Stimulated activated effector memory CD8-positive, alpha-beta T cell treated with anti-CD3 and anti-CD28 coated beads, Interleukin-12 subunit alpha, Interleukin-12 subunit beta, amount 100 ng/mL, for 72 hours (primary cell): Measurements from ENCODE around the gene LPAR5.
"Not testable (repeated sequence)": the region's sequence is repeated elsewhere in the genome, so short reads cannot be mapped to it uniquely, and the experiment has no call there.

Experiments used
- ATAC-seq: fragments of 150-1000 bp; cut with Tn5 transposase; 2 replicates; pipeline ENCODE4 v1.10.0; 2021
- DNase-seq, 2 donors: peaks; one replicate each; pipeline ENCODE4 v3.0.0; 2021 to 2022; ENCODE audit warnings: low spot score in 2 of 2
- H3K27ac Mint-ChIP-seq: one replicate; pipeline ENCODE4 v1.8.0; 2022; ENCODE audit warnings: mild to moderate bottlenecking, mixed read lengths
- H3K36me3 Mint-ChIP-seq: one replicate; pipeline ENCODE4 v1.8.0; 2022; ENCODE audit warnings: mild to moderate bottlenecking, mixed read lengths
- H3K4me1 Mint-ChIP-seq: one replicate; pipeline ENCODE4 v1.8.0; 2022; ENCODE audit warnings: mixed read lengths
- H3K4me3 Mint-ChIP-seq: one replicate; pipeline ENCODE4 v1.8.0; 2022; ENCODE audit warnings: mild to moderate bottlenecking, mixed read lengths
- H3K9me3 Mint-ChIP-seq: one replicate; pipeline ENCODE4 v1.8.0; 2022; ENCODE audit warnings: mixed read lengths

LPAR5 gene

DNA sequence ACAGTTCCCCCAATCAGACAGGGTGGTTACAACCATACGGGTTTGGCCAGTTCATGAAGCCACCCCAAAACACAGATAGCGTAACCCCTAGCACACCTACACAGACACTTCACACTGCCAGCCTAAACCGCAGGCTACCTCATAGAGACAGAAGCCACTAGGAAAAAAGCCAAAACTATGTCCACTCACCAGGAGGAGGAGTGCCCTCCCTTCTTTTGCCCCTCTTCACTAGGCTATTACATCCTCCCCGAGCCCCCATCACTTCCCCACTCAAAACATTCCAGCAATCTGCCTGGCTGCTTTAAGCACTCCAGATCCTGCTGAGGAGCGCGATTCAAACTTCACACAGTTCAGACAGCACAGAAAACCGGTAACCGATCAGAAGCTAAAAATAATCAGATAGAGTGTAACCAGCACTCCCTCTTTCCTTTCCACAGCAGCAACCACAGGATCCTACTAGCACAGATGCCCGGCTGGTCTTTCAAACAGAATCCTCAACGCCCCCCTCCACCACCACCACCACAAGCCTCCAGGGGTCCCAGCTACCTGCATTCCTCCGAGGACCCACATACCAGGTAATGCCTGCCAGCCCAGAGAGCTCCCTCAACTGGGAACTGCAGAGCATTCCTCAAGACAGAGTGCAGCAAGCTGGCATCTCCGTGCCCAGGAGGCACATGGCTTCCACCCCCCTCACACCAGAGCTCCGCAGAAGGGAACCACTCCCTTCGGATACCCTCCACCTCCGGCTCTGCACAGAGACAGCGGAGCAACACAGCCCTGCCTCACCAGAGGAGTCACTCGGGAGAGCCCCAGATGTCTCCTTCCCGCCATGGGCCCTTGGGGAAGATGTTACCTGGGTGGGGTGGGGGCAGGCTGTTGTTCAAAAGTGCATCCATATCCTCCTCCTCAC, 30.1 kb downstream of the LPAR5 start:
- peaks cover 55% of the 10 kb centered on the region for H3K36me3 Mint-ChIP-seq
- no peak overlapping the region for H3K4me3 Mint-ChIP-seq
- H3K27ac Mint-ChIP-seq = peak overlapping the region; percentile 96
- peaks cover 48% of the 10 kb centered on the region for H3K4me1 Mint-ChIP-seq
- DNase-seq = peak; percentile 26 to 59
- no peaks in the 10 kb centered on the region for H3K9me3 Mint-ChIP-seq
- peak; percentile 60 for ATAC-seq

DNA sequence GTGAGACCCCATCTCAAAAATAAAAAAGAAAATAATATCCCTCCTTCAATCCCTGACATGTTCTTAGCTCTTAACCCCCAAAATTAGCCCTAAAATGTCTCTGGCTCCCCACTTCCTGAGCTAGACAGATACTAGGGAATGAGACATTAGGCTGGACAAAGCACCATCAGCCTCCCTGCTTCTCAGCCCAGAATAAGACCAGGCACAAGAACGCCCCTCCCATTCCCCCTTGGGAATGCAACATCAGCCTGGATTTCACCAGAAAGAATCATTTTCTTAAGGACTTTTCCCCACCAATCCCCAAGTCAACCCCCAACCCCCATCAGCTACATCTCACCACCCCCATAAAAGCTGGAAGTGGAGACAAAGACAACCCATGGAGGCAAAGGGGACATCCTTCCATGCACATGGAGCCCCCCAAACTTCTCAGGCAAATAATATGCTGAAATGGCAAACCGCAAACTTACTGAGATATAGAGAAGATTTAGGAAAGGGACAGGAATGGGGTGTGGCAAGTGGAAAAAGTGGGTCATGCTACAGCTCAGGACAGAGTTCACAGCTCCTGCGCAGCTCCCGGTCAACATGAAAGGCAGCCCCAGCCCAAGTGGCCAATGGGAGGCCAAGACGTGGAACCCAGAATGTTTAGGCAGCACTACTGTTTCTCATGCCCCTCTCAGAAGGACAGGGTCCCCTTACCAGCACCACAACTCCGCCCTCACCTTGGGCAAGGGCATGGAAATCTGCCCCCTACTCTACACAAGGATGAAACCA, 31.3 kb downstream of the LPAR5 start:
- Mint-ChIP-seq H3K36me3 (peaks cover 68% of the 10 kb centered on the region), H3K4me3 (no peak overlapping the region), H3K27ac (peak overlapping the region; percentile 96), H3K4me1 (peaks cover 46% of the 10 kb centered on the region), H3K9me3 (no peaks in the 10 kb centered on the region)
- DNase-seq (no peak), ATAC-seq (no peak)

DNA sequence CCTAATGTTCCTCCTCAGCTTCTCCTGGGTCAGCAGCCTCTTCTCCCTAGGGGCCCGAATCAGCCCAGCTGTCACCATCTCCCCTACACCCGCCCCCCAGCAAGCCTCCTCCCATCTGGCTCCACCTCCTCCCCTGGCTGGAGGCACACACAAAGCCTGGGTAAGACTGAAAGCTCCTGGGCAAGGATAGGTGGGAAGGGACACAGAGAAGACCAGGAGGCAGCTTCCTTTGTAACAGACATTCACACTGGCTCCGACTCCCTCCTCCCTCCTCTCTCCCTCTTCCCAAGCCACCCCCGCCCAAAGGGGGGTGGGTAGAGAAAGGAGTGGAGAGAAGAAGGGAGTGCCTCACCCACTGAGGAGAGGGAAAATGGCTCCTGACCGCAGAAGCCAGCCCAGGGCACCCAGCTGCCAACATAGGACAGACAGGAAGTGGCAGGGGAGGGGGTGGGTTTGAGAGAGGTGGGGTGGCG, 32.6 kb downstream of the LPAR5 start:
- Mint-ChIP-seq H3K4me1 (peaks cover 46% of the 10 kb centered on the region), H3K36me3 (peaks cover 81% of the 10 kb centered on the region)
- no peak for DNase-seq

DNA sequence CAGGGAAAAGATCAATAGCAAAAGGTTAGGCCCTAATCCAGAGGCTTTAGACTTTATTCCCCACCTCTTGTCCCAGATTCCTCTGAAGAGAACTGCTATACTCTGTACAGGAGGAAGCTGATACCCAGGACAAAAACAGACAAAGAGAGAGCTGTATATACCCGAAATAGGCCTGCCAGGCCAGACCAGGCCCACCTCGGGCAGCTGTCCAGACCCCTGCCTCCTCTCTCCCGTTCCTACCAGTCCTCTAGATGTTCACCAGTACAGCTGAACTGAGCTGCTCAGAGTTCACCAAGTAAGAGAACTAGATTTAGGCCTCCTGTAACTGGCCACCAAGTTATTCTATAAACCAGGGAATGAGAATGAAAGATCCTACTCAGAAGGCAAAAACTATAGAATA, 33.2 kb downstream of the LPAR5 start:
- Mint-ChIP-seq H3K27ac (peak overlapping the region; percentile 96), H3K9me3 (no peaks in the 10 kb centered on the region), H3K4me1 (peaks cover 51% of the 10 kb centered on the region), H3K4me3 (no peak overlapping the region), H3K36me3 (peaks cover 87% of the 10 kb centered on the region)
- ATAC-seq = no peak
- DNase-seq = no peak

More for the DNA sequence above, 32.6 kb downstream of the LPAR5 start:
- H3K4me3 Mint-ChIP-seq = no peak overlapping the region
- H3K27ac Mint-ChIP-seq = peak overlapping the region; percentile 96
- ATAC-seq = no peak
- no peaks in the 10 kb centered on the region for H3K9me3 Mint-ChIP-seq

DNA sequence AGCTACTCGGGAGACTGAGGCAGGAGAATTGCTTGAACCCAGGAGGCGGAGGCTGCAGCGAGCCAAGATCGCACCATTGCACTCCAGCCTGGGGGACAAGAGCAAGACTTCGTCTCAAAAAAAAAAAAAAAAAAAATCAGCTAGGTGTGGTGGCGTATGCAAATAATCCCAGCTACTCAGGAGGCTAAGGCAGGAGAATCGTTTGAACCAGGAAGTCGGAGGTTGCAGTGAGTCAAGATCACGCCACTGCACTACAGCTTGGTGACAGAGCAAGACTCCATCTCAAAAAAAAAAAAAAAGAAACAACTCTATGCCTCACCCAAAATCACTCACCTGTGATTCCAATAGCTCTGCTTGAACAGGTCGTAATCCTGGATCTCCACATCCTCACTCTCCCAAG, 40.1 kb downstream of the LPAR5 start:
- not testable (repeated sequence) for H3K4me1 Mint-ChIP-seq, DNase-seq, H3K4me3 Mint-ChIP-seq, ATAC-seq, H3K9me3 Mint-ChIP-seq
- H3K36me3 Mint-ChIP-seq = peaks cover 100% of the 10 kb centered on the region
- peak overlapping the region; percentile 35 for H3K27ac Mint-ChIP-seq

DNA sequence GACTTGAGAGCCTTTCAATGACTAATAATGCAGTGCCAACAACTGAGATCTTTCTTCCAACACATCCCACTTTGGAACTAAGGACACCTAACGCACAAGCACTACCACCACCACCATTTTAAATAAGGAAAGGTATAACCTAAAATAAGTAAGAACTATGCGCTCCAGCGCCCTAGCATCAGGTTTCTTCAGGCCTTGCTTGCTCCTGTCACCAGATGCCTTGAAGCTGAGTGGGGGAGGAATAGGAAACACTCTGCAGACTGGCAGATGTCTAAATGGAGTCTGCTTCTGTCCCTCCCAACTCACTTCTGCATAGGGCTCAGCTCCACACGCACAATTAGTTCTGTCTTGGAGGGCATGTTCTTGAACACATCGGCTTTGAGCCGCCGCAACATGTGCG, 43.7 kb downstream of the LPAR5 start:
- Mint-ChIP-seq H3K4me3 (no peak overlapping the region), H3K36me3 (peaks cover 100% of the 10 kb centered on the region), H3K4me1 (no peaks in the 10 kb centered on the region), H3K9me3 (no peaks in the 10 kb centered on the region), H3K27ac (peak overlapping the region; percentile 71)
- DNase-seq = no peak
- no peak for ATAC-seq

DNA sequence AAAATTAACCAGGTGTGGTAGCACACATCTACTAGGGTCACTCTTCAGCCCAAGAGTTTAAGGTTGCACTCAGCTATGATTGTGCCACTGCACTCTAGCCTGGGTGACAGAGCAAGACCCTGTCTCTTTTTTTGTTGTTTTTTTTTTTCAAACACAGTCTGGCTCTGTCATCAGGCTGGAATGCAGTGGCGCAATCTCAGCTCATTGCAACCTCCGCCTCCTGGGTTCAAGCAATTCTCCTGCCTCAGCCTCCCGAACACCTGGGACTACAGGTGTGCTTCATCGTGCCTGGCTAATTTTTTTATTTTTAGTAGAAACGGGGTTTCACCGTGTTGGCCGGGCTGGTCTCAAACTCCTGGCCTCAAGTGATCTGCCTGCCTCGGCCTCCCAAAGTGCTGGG, 49.2 kb downstream of the LPAR5 start:
- H3K36me3 Mint-ChIP-seq = peaks cover 100% of the 10 kb centered on the region
- H3K4me1 Mint-ChIP-seq, H3K4me3 Mint-ChIP-seq, ATAC-seq, H3K27ac Mint-ChIP-seq, DNase-seq, H3K9me3 Mint-ChIP-seq: not testable (repeated sequence)

DNA sequence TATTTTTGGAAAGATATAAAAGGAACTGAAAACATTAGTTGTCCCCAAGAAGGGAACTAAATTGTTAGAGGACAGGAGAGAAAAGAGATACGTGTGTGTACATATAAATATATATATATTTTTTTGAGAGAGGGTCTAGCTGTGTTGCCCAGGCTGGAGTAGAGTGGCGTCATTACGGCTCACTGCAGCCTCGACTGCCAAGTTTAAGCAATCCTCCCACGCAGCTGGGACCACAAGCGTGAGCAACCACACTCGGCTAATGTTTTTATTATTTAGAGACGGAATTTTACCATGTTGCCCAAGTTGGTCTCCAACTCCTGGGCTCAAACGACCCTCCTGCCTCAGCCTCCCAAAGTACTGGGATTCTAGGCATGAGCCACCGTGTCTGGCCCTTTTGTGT, 51.5 kb downstream of the LPAR5 start:
- peaks cover 100% of the 10 kb centered on the region for H3K36me3 Mint-ChIP-seq
- ATAC-seq = no peak
- H3K4me1 Mint-ChIP-seq = peaks cover 5% of the 10 kb centered on the region
- H3K4me3 Mint-ChIP-seq = no peak overlapping the region
- no peaks in the 10 kb centered on the region for H3K9me3 Mint-ChIP-seq
- DNase-seq = no peak
- no peak overlapping the region for H3K27ac Mint-ChIP-seq

DNA sequence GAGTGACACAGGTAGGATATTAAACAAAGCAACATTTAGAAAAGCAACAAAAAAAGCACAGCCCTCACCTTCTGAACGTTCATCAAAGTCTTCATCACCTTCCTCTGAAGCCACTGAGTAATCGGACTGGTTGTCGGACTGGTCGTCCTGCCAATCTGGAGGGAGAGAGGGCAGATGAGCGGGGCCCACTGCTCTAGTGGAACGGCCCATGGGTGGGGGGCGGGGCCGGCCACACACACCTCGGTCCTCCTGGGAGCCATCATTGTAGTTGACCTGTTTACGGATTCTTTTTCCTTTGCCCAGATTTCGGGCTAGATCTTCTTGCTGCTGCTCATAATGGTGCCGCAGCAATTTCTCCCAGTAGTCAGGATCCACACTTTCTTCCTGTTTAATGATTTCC, 52.8 kb downstream of the LPAR5 start:
- Mint-ChIP-seq H3K27ac (no peak overlapping the region), H3K4me1 (peaks cover 11% of the 10 kb centered on the region), H3K4me3 (no peak overlapping the region), H3K9me3 (no peaks in the 10 kb centered on the region), H3K36me3 (peaks cover 100% of the 10 kb centered on the region)
- DNase-seq (no peak), ATAC-seq (no peak)

DNA sequence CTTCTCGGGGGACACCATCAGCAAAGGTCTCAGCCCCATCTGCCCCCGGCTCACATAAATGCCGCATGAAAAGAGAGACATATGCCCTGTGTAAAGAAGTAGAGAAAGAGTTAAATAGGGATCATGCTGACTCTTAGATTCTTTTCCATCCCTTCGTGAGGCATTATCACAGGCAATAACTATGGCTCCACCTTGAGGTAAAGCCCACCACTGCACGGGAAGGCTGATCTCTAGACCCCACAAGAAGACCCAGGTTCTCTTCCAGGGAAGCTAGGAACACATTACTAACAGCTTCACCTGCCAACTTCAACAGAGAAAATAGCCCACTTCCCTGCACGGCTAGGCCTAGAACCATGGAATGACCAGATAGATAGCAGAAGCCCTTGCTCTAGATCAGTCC, 53.6 kb downstream of the LPAR5 start:
- H3K4me1 Mint-ChIP-seq = peaks cover 11% of the 10 kb centered on the region
- ATAC-seq (no peak), DNase-seq (no peak)
- H3K9me3 Mint-ChIP-seq = no peaks in the 10 kb centered on the region
- no peak overlapping the region for H3K4me3 Mint-ChIP-seq
- H3K36me3 Mint-ChIP-seq = peaks cover 100% of the 10 kb centered on the region
- H3K27ac Mint-ChIP-seq = peak overlapping the region; percentile 37

DNA sequence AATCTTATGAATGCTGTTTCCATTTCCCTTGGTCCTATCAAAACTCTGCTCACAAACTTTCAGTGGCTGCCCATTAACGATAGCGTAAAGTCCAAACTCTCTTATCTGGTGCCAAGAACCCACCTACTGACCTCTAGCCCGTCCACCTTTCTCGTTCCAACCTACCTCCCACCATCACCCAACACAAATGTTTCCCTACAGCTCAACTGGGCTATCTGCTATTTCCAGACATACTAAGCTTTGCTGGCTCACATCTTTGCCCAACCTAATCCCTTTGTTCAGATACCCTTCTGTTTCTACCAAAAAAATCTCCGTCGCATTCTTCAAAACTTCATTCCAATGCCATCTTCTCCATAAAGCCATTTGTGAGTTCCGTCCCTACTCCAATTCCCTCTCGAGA, 60.1 kb downstream of the LPAR5 start:
- no peak for ATAC-seq
- H3K4me1 Mint-ChIP-seq = peaks cover 29% of the 10 kb centered on the region
- no peak for DNase-seq
- no peaks in the 10 kb centered on the region for H3K9me3 Mint-ChIP-seq
- no peak overlapping the region for H3K4me3 Mint-ChIP-seq
- peak overlapping the region; percentile 63 for H3K27ac Mint-ChIP-seq
- H3K36me3 Mint-ChIP-seq = peaks cover 100% of the 10 kb centered on the region

DNA sequence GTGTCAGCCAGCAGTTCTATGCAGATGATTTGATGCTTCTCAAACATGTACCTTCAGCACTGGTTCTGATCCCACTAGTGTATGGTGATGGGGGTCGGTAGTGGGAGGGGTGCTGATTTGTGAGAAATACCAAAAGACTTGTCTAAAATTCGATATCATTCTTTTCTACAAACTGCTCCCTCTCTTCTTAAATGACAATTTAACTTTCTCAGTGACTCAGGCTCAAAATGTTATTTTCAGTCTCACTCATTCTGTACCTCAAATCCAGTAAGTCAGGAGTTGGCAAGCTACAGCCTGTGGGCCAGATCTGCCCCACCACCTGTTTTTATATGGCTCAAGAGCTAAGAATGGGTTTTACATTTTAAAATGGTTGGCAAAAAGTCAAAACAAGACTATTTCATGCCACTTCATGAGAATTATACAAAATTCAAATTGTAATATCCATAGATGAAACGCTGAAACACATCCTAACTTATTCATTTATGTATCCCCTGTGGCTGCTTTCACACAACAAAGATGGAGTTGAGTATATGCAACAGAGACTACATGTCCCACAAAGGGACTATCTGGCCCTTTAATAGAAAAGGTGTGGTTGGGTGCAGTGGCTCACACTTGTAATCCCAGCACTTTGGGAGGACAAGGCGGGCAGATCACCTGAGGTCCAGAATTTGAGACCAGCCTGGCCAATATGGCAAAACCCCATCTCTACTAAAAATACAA, 61.0 kb downstream of the LPAR5 start:
- no peak overlapping the region for H3K4me3 Mint-ChIP-seq
- DNase-seq = peak in 1 of 2 donors; percentile 71
- peaks cover 37% of the 10 kb centered on the region for H3K4me1 Mint-ChIP-seq

DNA sequence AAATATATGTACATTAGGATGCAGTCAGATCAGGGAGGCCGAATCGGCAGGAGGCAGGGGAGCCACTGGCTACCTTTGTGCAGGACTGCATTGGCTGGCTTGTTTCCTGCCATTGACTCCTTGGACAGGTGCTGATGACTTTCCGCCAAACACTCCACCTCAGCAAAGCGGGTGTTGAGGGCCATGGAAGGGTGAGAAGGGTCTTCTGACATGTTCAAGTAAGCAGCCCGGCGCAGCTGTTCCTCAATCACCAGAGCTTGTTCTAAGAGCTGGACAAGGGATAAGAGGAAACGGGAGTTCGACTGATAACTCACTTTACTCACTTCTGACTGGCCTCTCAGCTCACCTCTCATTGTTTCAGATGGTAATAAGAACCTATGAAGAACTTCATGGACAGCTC, 62.8 kb downstream of the LPAR5 start:
- H3K9me3 Mint-ChIP-seq = no peaks in the 10 kb centered on the region
- peak overlapping the region; percentile 72 for H3K27ac Mint-ChIP-seq
- H3K36me3 Mint-ChIP-seq = peaks cover 99% of the 10 kb centered on the region
- H3K4me3 Mint-ChIP-seq = no peak overlapping the region
- H3K4me1 Mint-ChIP-seq = peaks cover 35% of the 10 kb centered on the region
- ATAC-seq = no peak
- no peak for DNase-seq

More for the DNA sequence above, 61.0 kb downstream of the LPAR5 start:
- ATAC-seq = peak; percentile 91
- Mint-ChIP-seq H3K9me3 (no peaks in the 10 kb centered on the region), H3K27ac (peak overlapping the region; percentile 63), H3K36me3 (peaks cover 100% of the 10 kb centered on the region)

DNA sequence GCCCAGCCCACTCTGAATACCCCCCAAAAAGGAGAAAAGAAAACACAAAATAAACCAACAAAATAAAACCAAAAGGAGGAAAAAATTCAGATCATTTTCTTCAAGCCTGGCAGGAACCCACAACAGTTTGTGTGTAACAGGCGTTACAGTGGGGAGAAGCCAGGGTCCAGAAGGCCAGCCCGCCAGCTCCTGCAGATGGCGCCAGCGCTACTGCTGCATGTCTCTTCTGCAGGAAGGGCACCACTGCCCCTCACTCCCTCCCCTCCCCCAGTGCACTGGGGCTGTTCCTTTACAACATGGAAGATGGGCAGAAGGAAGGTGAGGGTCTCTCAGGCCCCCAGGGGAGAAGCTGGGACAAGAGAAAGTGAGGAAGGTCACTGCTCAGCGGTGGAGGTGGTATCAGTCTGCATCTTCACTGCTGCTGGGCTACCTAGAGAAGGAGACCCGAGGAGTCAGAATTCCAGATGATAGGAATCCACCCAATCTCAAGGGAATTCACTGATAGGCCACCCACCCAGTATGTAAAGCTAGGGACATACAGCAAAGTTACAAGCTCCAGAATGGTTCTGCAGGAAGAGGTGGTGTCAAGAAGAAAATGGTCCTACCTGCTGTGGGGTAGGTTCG, 65.4 kb downstream of the LPAR5 start:
- peaks cover 99% of the 10 kb centered on the region for H3K36me3 Mint-ChIP-seq
- peaks cover 51% of the 10 kb centered on the region for H3K4me1 Mint-ChIP-seq
- DNase-seq (peak; percentile 24 to 70), ATAC-seq (no peak)
- no peaks in the 10 kb centered on the region for H3K9me3 Mint-ChIP-seq
- peak overlapping the region; percentile 99 for H3K4me3 Mint-ChIP-seq
- H3K27ac Mint-ChIP-seq = peak overlapping the region; percentile 64

DNA sequence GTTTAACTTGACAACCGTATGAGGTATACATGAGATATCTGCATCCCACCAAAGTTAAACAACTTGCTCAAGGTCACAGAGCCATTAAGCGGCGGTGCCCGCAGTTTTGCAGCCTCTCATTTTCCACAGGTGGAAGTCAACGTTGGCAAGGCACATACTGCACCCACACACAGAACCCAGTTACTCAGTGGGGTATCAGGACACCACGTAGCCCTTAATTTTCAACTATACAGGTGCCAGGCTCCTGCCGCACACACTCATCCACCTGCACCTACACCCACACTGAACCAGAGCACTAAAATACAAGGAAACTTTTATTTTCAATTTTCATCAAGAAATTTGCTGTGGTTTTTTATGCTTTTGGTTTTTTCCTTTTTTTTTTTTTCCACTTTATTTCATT, 66.0 kb downstream of the LPAR5 start:
- Mint-ChIP-seq H3K4me1 (peaks cover 48% of the 10 kb centered on the region), H3K9me3 (no peaks in the 10 kb centered on the region), H3K36me3 (peaks cover 99% of the 10 kb centered on the region), H3K4me3 (peak overlapping the region; percentile 99), H3K27ac (peak overlapping the region; percentile 64)
- ATAC-seq (no peak), DNase-seq (no peak)
